SH-SY5Y (cell line): ENCODE results near the gene MEAF6.

Experiments
- GATA2 ChIP-seq: IDR thresholded peaks from 2 replicates; pipeline ENCODE4 v1.6.1; 2011; ENCODE audit warnings: mild to moderate bottlenecking, low read depth, low read length
- GATA3 ChIP-seq: IDR thresholded peaks from 2 replicates; pipeline ENCODE4 v1.6.1; 2011; ENCODE audit warnings: low read depth, mild to moderate bottlenecking, low read length, moderate library complexity

DNA sequence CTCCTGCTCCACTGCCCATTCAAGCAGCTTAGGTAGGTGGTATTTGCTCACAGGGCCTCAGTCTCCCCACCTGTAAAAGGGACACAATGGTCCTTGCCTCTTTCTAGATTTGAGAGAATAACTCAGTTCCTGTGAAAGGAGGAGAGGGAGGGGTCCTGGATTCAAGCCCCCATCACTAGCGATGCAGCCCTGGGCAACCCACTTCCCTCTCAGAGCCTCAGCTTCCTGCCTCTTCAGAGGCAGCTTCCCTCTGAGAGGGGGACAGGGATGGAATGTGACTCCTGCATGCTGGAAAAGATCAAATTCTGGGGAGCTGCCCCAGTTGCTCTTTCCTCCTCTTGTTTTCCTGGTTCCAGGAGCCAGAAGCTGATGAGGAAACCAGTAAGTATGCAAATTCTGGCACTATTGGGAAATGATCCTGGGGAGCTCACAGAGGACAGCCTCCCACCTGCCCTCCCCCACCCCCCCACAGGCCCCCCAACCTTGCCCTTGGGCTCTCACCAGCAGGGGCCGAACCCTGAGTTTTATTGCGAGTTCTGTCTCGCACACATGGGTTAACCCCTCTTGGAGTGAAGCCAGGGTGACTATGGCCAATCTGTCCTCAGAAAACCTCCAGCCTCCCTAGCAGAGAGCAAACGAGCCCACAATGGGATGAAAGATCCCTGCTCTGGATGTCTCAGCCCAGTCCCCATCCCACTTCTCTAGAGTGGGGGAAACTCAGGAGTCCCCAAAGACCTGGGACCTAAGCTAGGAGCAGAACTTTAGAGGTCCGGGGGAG is 28.5 kb downstream of the MEAF6 start:
- TF ChIP-seq GATA2 (no peak), GATA3 (no peak)
